ENCODE measurements around the gene RAF1. TPM values are rescaled to one million over a fixed set of nuclear protein-coding genes. Genes with fewer than 3 reads are reported as not detected.

The RAF1 gene
- total and polyA plus RNA-seq, 2 of the 13 experiments (the other 11 are each of a cell fraction or from before 2014, with no cell fraction given): 72.2 to 91.4 TPM

DNA sequence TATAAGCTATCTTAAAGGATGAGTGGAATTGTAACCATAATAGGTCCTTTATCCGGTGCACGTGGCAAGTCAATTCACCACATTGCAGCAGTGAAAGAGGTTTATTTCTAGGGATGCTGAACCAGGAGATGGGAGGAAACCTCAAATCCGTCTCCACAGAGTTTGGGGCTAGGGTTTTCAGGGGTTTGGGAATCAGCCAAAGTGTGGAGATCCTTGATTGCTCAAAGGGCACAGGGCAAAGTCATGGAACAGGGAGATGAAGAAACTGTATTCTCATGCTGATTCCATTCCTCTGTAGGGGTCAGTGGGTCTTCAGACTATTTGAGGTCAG, 7.2 kb upstream of the RAF1 start (continued):
- TF ChIP-seq, protein P1, sequence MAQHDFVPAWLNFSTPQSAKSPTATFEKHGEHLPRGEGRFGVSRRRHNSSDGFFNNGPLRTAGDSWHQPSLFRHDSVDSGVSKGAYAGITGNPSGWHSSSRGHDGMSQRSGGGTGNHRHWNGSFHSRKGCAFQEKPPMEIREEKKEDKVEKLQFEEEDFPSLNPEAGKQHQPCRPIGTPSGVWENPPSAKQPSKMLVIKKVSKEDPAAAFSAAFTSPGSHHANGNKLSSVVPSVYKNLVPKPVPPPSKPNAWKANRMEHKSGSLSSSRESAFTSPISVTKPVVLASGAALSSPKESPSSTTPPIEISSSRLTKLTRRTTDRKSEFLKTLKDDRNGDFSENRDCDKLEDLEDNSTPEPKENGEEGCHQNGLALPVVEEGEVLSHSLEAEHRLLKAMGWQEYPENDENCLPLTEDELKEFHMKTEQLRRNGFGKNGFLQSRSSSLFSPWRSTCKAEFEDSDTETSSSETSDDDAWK (CRISPR knock-in tag; IDR thresholded peaks at IDR 0.05): no peak
- no peak for TF ChIP-seq ZNF737 (CRISPR knock-in tag; IDR thresholded peaks at IDR 0.05; ENCODE audit: borderline replicate concordance)
- TF ChIP-seq ESRRA (CRISPR knock-in tag; IDR thresholded peaks at IDR 0.05; ENCODE audit: low read depth): no peak
- TF ChIP-seq HMGXB4 (CRISPR knock-in tag; IDR thresholded peaks at IDR 0.05; ENCODE audit: borderline replicate concordance in 1 of 2, low read depth in 1 of 2): no peak
- TF ChIP-seq ZNF331 (CRISPR knock-in tag; IDR thresholded peaks at IDR 0.05): no peak

- in situ Hi-C loops (cut with HindIII; ENCODE audit: extremely low pct_ligation_motif_present, low pct_unique_long_range_greater_than_20kb): no loop called here
- Histone ChIP-seq H3K4me1 (ENCODE audit: insufficient read depth, low read length) (peaks cover 50% of the 10 kb centered on the region), H3K27me3 (ENCODE audit: control insufficient read depth in 1 of 2, insufficient read depth in 2 of 2, low read length in 2 of 2) (no peaks in the 10 kb centered on the region), H4K20me1 (ENCODE audit: insufficient read depth, low read length) (no peaks in the 10 kb centered on the region), H3K79me2 (ENCODE audit: insufficient read depth, low read length) (no peaks in the 10 kb centered on the region), H3K9me3 (ENCODE audit: low read length) (no peaks in the 10 kb centered on the region), H2AFZ (ENCODE audit: low read length) (peak overlapping the region; percentile 17), H3K9ac (ENCODE audit: insufficient read depth, low read depth, low read length) (peak overlapping the region; percentile 20; the same call in 1 of the 2 replicates), H3K27ac (ENCODE audit: extremely low read length, insufficient read depth, low read length) (peak overlapping the region; percentile 11), H3K4me2 (ENCODE audit: low read depth, low read length) (peak overlapping the region; percentile 73), H3K36me3 (replicated peaks in 1 of 2; ENCODE audit: control insufficient read depth in 1 of 2, insufficient read depth in 2 of 2, low read length in 2 of 2) (no peaks in the 10 kb centered on the region), H3K4me3 (replicated peaks in 1 of 3; ENCODE audit: insufficient read depth in 1 of 3, low read depth in 2 of 3, low read length in 3 of 3) (peak overlapping the region in 1 of 3 experiments; percentile 42; a peak in 2 of 6 replicates)
- ATAC-seq (peak; percentile 87), FAIRE-seq (peak; percentile 56), DNase-seq (ENCODE audit: low spot score) (peak; percentile 70)
- BruUV-seq (replicated peaks): no TSS peak
- 63% methylated on average over 10 of the region's 10 CpGs for WGBS (ENCODE audit: low lambda C conversion rate)
- ChIA-PET CTCF (ENCODE audit: low intra/inter-chr PET ratio, low total read pairs) (no interaction called here), POLR2A (no interaction called here)
- intact Hi-C loops (cut with micrococcal nuclease; ENCODE audit: unreplicated experiment): loop anchor here (10.0 kb wide), 1 partner anchor 46 kb away; no protein-coding TSS in a partner anchor
- no peak for TF ChIP-seq ZNF230 (CRISPR knock-in tag; IDR thresholded peaks at IDR 0.05)
- no peak for TF ChIP-seq HNRNPK (IDR thresholded peaks at IDR 0.05; ENCODE audit: low read depth, low read length, poor library complexity, severe bottlenecking)
- no peak for TF ChIP-seq MZF1 (CRISPR knock-in tag; IDR thresholded peaks at IDR 0.05; ENCODE audit: borderline replicate concordance)
- no peak for TF ChIP-seq MEIS1 (CRISPR knock-in tag; IDR thresholded peaks at IDR 0.05; ENCODE audit: borderline replicate concordance)
- TF ChIP-seq PAF1 (CRISPR knock-in tag; IDR thresholded peaks at IDR 0.05): no peak
- no peak for TF ChIP-seq PPARG (CRISPR knock-in tag; conservative IDR thresholded peaks at IDR 0.05)
- TF ChIP-seq ZNF17 (CRISPR knock-in tag; IDR thresholded peaks at IDR 0.05): no peak
- no peak for TF ChIP-seq POLR2AphosphoS5 (IDR thresholded peaks at IDR 0.05; ENCODE audit: low read depth, low read length)
- TF ChIP-seq ZNF431 (CRISPR knock-in tag; IDR thresholded peaks at IDR 0.05; ENCODE audit: borderline replicate concordance, low read depth): no peak
- TF ChIP-seq PAWR (CRISPR knock-in tag; IDR thresholded peaks at IDR 0.05; ENCODE audit: borderline replicate concordance): no peak
- TF ChIP-seq, protein P2, sequence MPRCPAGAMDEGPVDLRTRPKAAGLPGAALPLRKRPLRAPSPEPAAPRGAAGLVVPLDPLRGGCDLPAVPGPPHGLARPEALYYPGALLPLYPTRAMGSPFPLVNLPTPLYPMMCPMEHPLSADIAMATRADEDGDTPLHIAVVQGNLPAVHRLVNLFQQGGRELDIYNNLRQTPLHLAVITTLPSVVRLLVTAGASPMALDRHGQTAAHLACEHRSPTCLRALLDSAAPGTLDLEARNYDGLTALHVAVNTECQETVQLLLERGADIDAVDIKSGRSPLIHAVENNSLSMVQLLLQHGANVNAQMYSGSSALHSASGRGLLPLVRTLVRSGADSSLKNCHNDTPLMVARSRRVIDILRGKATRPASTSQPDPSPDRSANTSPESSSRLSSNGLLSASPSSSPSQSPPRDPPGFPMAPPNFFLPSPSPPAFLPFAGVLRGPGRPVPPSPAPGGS (CRISPR knock-in tag; IDR thresholded peaks at IDR 0.05): no peak
- no peak for TF ChIP-seq ZNF296 (CRISPR knock-in tag; conservative IDR thresholded peaks at IDR 0.05)
- no peak for TF ChIP-seq PCBP2 (optimal IDR thresholded peaks at IDR 0.05; ENCODE audit: low read depth, low read length, poor library complexity, severe bottlenecking)
These were observed 6.6 kb upstream of the RAF1 start for GRCh38 chr3:12670365-12671119.
